ENCODE measurements around the gene SLC22A17.

SLC22A17 gene

GRCh38 chr14:23358553-23359166 lies 6.0 kb upstream of the SLC22A17 start:
- DNase-seq (ENCODE audit: low read depth, low spot score), result no peak
- TF ChIP-seq CTCF (IDR thresholded peaks at IDR 0.05; ENCODE audit: low read depth, low read length), result no peak
- H3K4me3 ChIP-seq (ENCODE audit: low read depth, low read length), result no peak overlapping the region
- in situ Hi-C loops (cut with HindIII; ENCODE audit: low sequenced_read_pairs), result no loop called here

GRCh38 chr14:23358042-23358441 lies 5.4 kb upstream of the SLC22A17 start:
- no peak overlapping the region for H3K4me3 ChIP-seq (ENCODE audit: low read depth, low read length)
- no peak for TF ChIP-seq CTCF (IDR thresholded peaks at IDR 0.05; ENCODE audit: low read depth, low read length)
- DNase-seq (ENCODE audit: low read depth, low spot score), result no peak
- in situ Hi-C loops (cut with HindIII; ENCODE audit: low sequenced_read_pairs), result no loop called here

GRCh38 chr14:23357261-23357660 lies 4.6 kb upstream of the SLC22A17 start:
- DNase-seq (ENCODE audit: low read depth, low spot score), result no peak
- in situ Hi-C loops (cut with HindIII; ENCODE audit: low sequenced_read_pairs), result no loop called here
- no peak overlapping the region for H3K4me3 ChIP-seq (ENCODE audit: low read depth, low read length)
- TF ChIP-seq CTCF (IDR thresholded peaks at IDR 0.05; ENCODE audit: low read depth, low read length), result no peak

DNA sequence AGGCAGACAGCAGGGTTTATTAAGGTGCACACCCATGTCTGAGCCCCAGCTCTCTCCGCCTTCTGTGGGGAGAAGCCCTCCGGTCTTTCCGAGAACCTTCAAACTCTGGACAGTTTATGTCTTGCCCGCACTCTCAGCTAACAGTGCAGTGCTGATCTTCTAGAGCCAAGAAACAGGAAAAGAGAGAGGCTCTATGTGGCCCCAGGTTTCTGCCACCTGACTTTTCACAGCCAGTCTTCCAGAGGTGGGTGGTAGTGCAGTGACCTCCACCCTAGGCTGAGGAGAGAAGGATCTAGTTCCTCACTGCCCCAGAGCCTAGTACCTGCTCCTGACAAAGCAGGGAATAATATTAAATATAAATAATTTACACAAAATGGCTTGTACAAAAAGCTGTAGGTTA lies 4.0 kb upstream of the SLC22A17 start:
- in situ Hi-C loops (cut with HindIII; ENCODE audit: low sequenced_read_pairs), result no loop called here
- no peak for DNase-seq (ENCODE audit: low read depth, low spot score)
- no peak for TF ChIP-seq CTCF (IDR thresholded peaks at IDR 0.05; ENCODE audit: low read depth, low read length)
- H3K4me3 ChIP-seq (ENCODE audit: low read depth, low read length), result no peak overlapping the region

- no peak overlapping the region for H3K4me3 ChIP-seq (ENCODE audit: low read depth, low read length)
- no peak for DNase-seq (ENCODE audit: low read depth, low spot score)
- in situ Hi-C loops (cut with HindIII; ENCODE audit: low sequenced_read_pairs), result no loop called here
- no peak for TF ChIP-seq CTCF (IDR thresholded peaks at IDR 0.05; ENCODE audit: low read depth, low read length)
These were observed 3.3 kb upstream of the SLC22A17 start for GRCh38 chr14:23355871-23356435.

DNA sequence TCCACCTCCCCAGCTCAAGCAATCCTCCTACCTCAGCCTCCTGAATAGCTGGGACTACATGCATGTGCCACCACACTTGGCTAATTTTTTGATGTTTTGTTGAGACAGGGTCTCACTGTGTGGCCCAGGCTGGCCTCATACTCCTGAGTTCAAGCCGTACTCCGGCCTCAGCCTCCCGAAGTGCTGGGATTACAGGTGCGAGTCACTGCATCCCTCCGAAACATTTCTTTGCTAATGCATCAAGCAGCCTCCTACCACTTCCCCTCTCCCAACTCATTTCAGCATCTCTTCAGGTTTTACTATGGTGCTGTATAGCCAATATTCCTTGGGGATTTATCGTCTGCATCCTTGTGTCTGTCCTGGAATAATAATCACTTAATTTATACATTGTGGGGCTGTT lies 2.3 kb upstream of the SLC22A17 start:
- no peak for DNase-seq (ENCODE audit: low read depth, low spot score)
- in situ Hi-C loops (cut with HindIII; ENCODE audit: low sequenced_read_pairs), result no loop called here
- TF ChIP-seq CTCF (IDR thresholded peaks at IDR 0.05; ENCODE audit: low read depth, low read length), result no peak
- no peak overlapping the region for H3K4me3 ChIP-seq (ENCODE audit: low read depth, low read length)
